Measurements from ENCODE around the gene HOXC6. TPM values are rescaled to one million over a fixed set of nuclear protein-coding genes. Genes with fewer than 3 reads are reported as not detected.

The HOXC6 gene
- total and polyA plus RNA-seq, 11 donors, result 0.04 to 0.40 (median 0.08) TPM; not detected in 8

GRCh38 chr12:54053003-54053750 is 24.9 kb downstream of the HOXC6 start:
- intact Hi-C loops (cut with DNase I), result no loop called here
- 1 to 7% (median 4%) methylated on average over 20 to 22 of the region's 22 CpGs for WGBS, 4 donors
- Histone ChIP-seq H3K9me3 (no peaks in the 10 kb centered on the region), H3K36me3 (no peaks in the 10 kb centered on the region), H3K27me3 (peaks cover 43 to 99% (median 93%) of the 10 kb centered on the region in 9 donors), H3K4me3 (peak overlapping the region; percentile 9 to 55 (median 44)), H3K4me1 (peaks cover 0 to 12% (median 1%) of the 10 kb centered on the region in 12 donors), H3K27ac (peak overlapping the region in 2 of 12 donors; percentile 22 to 24)
- ATAC-seq (peak; percentile 13 to 44 (median 24)), DNase-seq (no peak)
- no peak for TF ChIP-seq POLR2A (IDR thresholded peaks at IDR 0.05)
- no peak for TF ChIP-seq CTCF (IDR thresholded peaks at IDR 0.05)

- peak within 1 kb of the TSS; percentile 9 to 55 (median 44) for H3K4me3 ChIP-seq
- WGBS, 4 donors, result 3 to 5% (median 3%) methylated on average over 31 to 52 of the region's 52 CpGs
- peaks cover 40 to 98% (median 92%) of the 10 kb centered on the region in 9 donors for H3K27me3 ChIP-seq
- intact Hi-C loops (cut with DNase I), result no loop called here
- H3K36me3 ChIP-seq, result no peaks in the 10 kb centered on the region
- H3K27ac ChIP-seq, result peak within 1 kb of the TSS in 2 of 12 donors; percentile 22 to 24
- H3K9me3 ChIP-seq, result no peaks in the 10 kb centered on the region
- ATAC-seq (peak; percentile 26 to 52 (median 37)), DNase-seq (no peak)
- H3K4me1 ChIP-seq, result peaks cover 0 to 12% (median 1%) of the 10 kb centered on the region in 12 donors
- TF ChIP-seq CTCF (IDR thresholded peaks at IDR 0.05) (no peak), POLR2A (IDR thresholded peaks at IDR 0.05) (no peak)
Observed at GRCh38 chr12:54053751-54054741, 25.8 kb downstream of the HOXC6 start, which contains the start of gene HOXC4. Gene HOXC4 (plus strand): TSS chr12:54053835. CDS start chr12:54053923, 88 bp downstream.

GRCh38 chr12:54054742-54055194 is 26.5 kb downstream of the HOXC6 start:
- peak overlapping the region in 5 of 12 donors; percentile 44 to 55 (median 52) for H3K4me3 ChIP-seq
- peaks cover 0 to 12% (median 1%) of the 10 kb centered on the region in 12 donors for H3K4me1 ChIP-seq
- H3K9me3 ChIP-seq, result no peaks in the 10 kb centered on the region
- no peaks in the 10 kb centered on the region for H3K36me3 ChIP-seq
- DNase-seq (no peak), ATAC-seq (no peak)
- 8 to 14% (median 14%) methylated on average over 24 of the region's 24 CpGs for WGBS, 4 donors
- peaks cover 39 to 99% (median 92%) of the 10 kb centered on the region in 9 donors for H3K27me3 ChIP-seq
- no peak for TF ChIP-seq CTCF (IDR thresholded peaks at IDR 0.05)
- no peak for TF ChIP-seq POLR2A (IDR thresholded peaks at IDR 0.05)
- H3K27ac ChIP-seq, result no peak overlapping the region
- intact Hi-C loops (cut with DNase I), result no loop called here

Data from heart left ventricle (tissue), 16 donors.